Measurements from ENCODE around the gene PXDN. TPM values are rescaled to one million over a fixed set of nuclear protein-coding genes. Genes with fewer than 3 reads are reported as not detected.

PXDN gene
- total and polyA plus RNA-seq, 2 of the 13 experiments (the other 11 are each of a cell fraction or from before 2014, with no cell fraction given): not detected

- TF ChIP-seq MXD1 (CRISPR knock-in tag; IDR thresholded peaks at IDR 0.05): no peak
- no peak for TF ChIP-seq ZNF205 (CRISPR knock-in tag; IDR thresholded peaks at IDR 0.05)
- TF ChIP-seq ZNF484 (CRISPR knock-in tag; IDR thresholded peaks at IDR 0.05; ENCODE audit: borderline replicate concordance, low read depth): no peak
- no peak for TF ChIP-seq ZNF619 (CRISPR knock-in tag; IDR thresholded peaks at IDR 0.05)
- TF ChIP-seq ZNF784 (CRISPR knock-in tag; IDR thresholded peaks at IDR 0.05; ENCODE audit: borderline replicate concordance): no peak
- TF ChIP-seq, protein P1, sequence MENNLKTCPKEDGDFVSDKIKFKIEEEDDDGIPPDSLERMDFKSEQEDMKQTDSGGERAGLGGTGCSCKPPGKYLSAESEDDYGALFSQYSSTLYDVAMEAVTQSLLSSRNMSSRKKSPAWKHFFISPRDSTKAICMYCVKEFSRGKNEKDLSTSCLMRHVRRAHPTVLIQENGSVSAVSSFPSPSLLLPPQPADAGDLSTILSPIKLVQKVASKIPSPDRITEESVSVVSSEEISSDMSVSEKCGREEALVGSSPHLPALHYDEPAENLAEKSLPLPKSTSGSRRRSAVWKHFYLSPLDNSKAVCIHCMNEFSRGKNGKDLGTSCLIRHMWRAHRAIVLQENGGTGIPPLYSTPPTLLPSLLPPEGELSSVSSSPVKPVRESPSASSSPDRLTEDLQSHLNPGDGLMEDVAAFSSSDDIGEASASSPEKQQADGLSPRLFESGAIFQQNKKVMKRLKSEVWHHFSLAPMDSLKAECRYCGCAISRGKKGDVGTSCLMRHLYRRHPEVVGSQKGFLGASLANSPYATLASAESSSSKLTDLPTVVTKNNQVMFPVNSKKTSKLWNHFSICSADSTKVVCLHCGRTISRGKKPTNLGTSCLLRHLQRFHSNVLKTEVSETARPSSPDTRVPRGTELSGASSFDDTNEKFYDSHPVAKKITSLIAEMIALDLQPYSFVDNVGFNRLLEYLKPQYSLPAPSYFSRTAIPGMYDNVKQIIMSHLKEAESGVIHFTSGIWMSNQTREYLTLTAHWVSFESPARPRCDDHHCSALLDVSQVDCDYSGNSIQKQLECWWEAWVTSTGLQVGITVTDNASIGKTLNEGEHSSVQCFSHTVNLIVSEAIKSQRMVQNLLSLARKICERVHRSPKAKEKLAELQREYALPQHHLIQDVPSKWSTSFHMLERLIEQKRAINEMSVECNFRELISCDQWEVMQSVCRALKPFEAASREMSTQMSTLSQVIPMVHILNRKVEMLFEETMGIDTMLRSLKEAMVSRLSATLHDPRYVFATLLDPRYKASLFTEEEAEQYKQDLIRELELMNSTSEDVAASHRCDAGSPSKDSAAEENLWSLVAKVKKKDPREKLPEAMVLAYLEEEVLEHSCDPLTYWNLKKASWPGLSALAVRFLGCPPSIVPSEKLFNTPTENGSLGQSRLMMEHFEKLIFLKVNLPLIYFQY (CRISPR knock-in tag; IDR thresholded peaks at IDR 0.05; ENCODE audit: borderline replicate concordance): no peak
- no peak for TF ChIP-seq SIN3A (IDR thresholded peaks at IDR 0.05; ENCODE audit: borderline replicate concordance, low read depth, low read length)
- no peak for TF ChIP-seq SNAPC5 (CRISPR knock-in tag; IDR thresholded peaks at IDR 0.05; ENCODE audit: borderline replicate concordance)
- TF ChIP-seq ZBTB2 (CRISPR knock-in tag; IDR thresholded peaks at IDR 0.05; ENCODE audit: low read depth): no peak
- TF ChIP-seq ZNF280D (CRISPR knock-in tag; IDR thresholded peaks at IDR 0.05): no peak
- TF ChIP-seq HOXA3 (CRISPR knock-in tag; IDR thresholded peaks at IDR 0.05): no peak
Observed at GRCh38 chr2:1623906-1624445, 120.3 kb downstream of the PXDN start (continued).
